ENCODE measurements around the gene ST7. TPM values are rescaled to one million over a fixed set of nuclear protein-coding genes. Genes with fewer than 3 reads are reported as not detected.
A peak's percentile ranks its signal among the peaks of the same experiment; 100 is the strongest.

ST7 gene
- total RNA-seq, 1 experiment from 2014 or later, result 26.8 TPM

GRCh38 chr7:117190104-117190503, 236.8 kb downstream of the ST7 start:
- no peak for DNase-seq (ENCODE audit: low read depth)

GRCh38 chr7:117190746-117191435, 237.6 kb downstream of the ST7 start:
- DNase-seq (ENCODE audit: low read depth), result no peak

- no peak for DNase-seq (ENCODE audit: low read depth)
Observed at GRCh38 chr7:117192108-117192507, 238.8 kb downstream of the ST7 start.

GRCh38 chr7:117193564-117193963, 240.3 kb downstream of the ST7 start:
- peak; percentile 8 for DNase-seq (ENCODE audit: low read depth)

GRCh38 chr7:117194445-117194844, 241.1 kb downstream of the ST7 start:
- no peak for DNase-seq (ENCODE audit: low read depth)

GRCh38 chr7:117195361-117196029, 242.2 kb downstream of the ST7 start:
- no peak for DNase-seq (ENCODE audit: low read depth)

- no peak for DNase-seq (ENCODE audit: low read depth)
Observed at GRCh38 chr7:117200132-117200531, 246.8 kb downstream of the ST7 start.

- DNase-seq (ENCODE audit: low read depth), result no peak
Observed at GRCh38 chr7:117200786-117201458, 247.6 kb downstream of the ST7 start.

GRCh38 chr7:117202511-117202910, 249.2 kb downstream of the ST7 start:
- peak; percentile 34 for DNase-seq (ENCODE audit: low read depth)

GRCh38 chr7:117203205-117203604, 249.9 kb downstream of the ST7 start:
- DNase-seq (ENCODE audit: low read depth), result no peak

- DNase-seq (ENCODE audit: low read depth), result no peak
Observed at GRCh38 chr7:117205873-117206272, 252.6 kb downstream of the ST7 start.

- DNase-seq (ENCODE audit: low read depth), result no peak
Observed at GRCh38 chr7:117208257-117208656, 255.0 kb downstream of the ST7 start.

GRCh38 chr7:117210397-117210796, 257.1 kb downstream of the ST7 start:
- no peak for DNase-seq (ENCODE audit: low read depth)

GRCh38 chr7:117210908-117211307, 257.6 kb downstream of the ST7 start:
- no peak for DNase-seq (ENCODE audit: low read depth)

- DNase-seq (ENCODE audit: low read depth), result no peak
Observed at GRCh38 chr7:117211614-117212013, 258.3 kb downstream of the ST7 start.

GRCh38 chr7:117212969-117213877, 259.9 kb downstream of the ST7 start:
- DNase-seq (ENCODE audit: low read depth), result peak; percentile 67

- DNase-seq (ENCODE audit: low read depth), result no peak
Observed at GRCh38 chr7:117216010-117216409, 262.7 kb downstream of the ST7 start.

- no peak for DNase-seq (ENCODE audit: low read depth)
Observed at GRCh38 chr7:117216436-117217069, 263.3 kb downstream of the ST7 start.

- no peak for DNase-seq (ENCODE audit: low read depth)
Observed at GRCh38 chr7:117217106-117218035, 264.1 kb downstream of the ST7 start.

GRCh38 chr7:117218700-117219099, 265.4 kb downstream of the ST7 start:
- DNase-seq (ENCODE audit: low read depth), result no peak
